Amygdala (tissue), 56 donors: ENCODE data around the gene PSMB8.
A peak's percentile ranks its signal among the peaks of the same experiment; 100 is the strongest.

Experiments used
- DNase-seq, 56 donors: peaks; one replicate each; lab custom pipeline; 2025; lab: John Stamatoyannopoulos, UW

The PSMB8 gene

GRCh38 chr6:32857156-32857891 is 13.5 kb upstream of the PSMB8 start:
- no peak for DNase-seq

GRCh38 chr6:32855467-32856174 is 11.8 kb upstream of the PSMB8 start:
- no peak for DNase-seq

GRCh38 chr6:32854376-32855178 is 10.7 kb upstream of the PSMB8 start:
- DNase-seq = peak in 24 of 56 donors; percentile 12 to 75 (median 55)

GRCh38 chr6:32853541-32854375 is 9.9 kb upstream of the PSMB8 start, which contains the start of the genes PSMB9 and TAP1:
TSS of gene PSMB9 (plus strand) at chr6:32854192. CDS start at chr6:32854230, 38 bp downstream.
TSS of gene TAP1 (minus strand) at chr6:32853704. CDS start at chr6:32853636, 68 bp downstream.
- DNase-seq = peak; percentile 75 to 99 (median 93)

GRCh38 chr6:32852844-32853540 is 9.1 kb upstream of the PSMB8 start:
- peak in 33 of 56 donors; percentile 17 to 75 (median 52) for DNase-seq

GRCh38 chr6:32852018-32852843 is 8.4 kb upstream of the PSMB8 start:
- peak in 5 of 56 donors; percentile 4 to 43 (median 30) for DNase-seq

- no peak for DNase-seq
Measured at GRCh38 chr6:32851025-32851424, 7.2 kb upstream of the PSMB8 start.

GRCh38 chr6:32849126-32849525 is 5.3 kb upstream of the PSMB8 start:
- no peak for DNase-seq

- no peak for DNase-seq
Measured at GRCh38 chr6:32847795-32848194, 3.9 kb upstream of the PSMB8 start.

- no peak for DNase-seq
Measured at GRCh38 chr6:32847004-32847403, 3.2 kb upstream of the PSMB8 start.

- peak in 6 of 56 donors; percentile 4 to 23 (median 8) for DNase-seq
Measured at GRCh38 chr6:32845384-32845884, 1.6 kb upstream of the PSMB8 start.

GRCh38 chr6:32844839-32845383 is 1.1 kb upstream of the PSMB8 start:
- no peak for DNase-seq

- no peak for DNase-seq
Measured at GRCh38 chr6:32843331-32843978, 392 bp downstream of the PSMB8 start.

GRCh38 chr6:32842690-32843089 is 1.2 kb downstream of the PSMB8 start:
- DNase-seq = no peak

- DNase-seq = no peak
Measured at GRCh38 chr6:32842021-32842650, 1.7 kb downstream of the PSMB8 start.

- DNase-seq = no peak
Measured at GRCh38 chr6:32840604-32841246, 3.1 kb downstream of the PSMB8 start.
